NCI-H187 treated with DMSO at 0.1 percent for 48 hours (cell line): ENCODE data around the gene DDR1.
"Not testable (repeated sequence)": the region's sequence is repeated elsewhere in the genome, so short reads cannot be mapped to it uniquely, and the experiment has no call there.

Source experiments
- DNase-seq: peaks from one replicate; lab custom pipeline; 2025; lab: John Stamatoyannopoulos, UW

The DDR1 gene

DNA sequence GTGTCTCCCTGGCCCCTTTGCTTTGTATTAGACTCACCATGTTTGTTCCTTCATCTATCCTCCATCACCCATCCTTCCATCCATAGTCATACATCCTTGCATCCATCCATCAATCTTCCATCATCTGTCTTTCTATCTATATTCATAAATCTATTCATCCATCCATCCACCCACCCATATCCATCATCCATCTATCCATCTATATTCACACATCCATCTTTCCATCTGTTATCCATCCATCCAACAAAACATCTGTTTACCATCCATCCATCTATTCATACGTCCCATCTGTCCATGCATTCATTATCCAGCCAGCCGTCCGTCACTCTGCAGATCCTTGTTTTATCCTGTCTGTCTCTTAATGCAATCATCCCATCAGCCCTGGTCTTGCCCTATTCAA, 10.6 kb downstream of the DDR1 start:
- no peak for DNase-seq

DNA sequence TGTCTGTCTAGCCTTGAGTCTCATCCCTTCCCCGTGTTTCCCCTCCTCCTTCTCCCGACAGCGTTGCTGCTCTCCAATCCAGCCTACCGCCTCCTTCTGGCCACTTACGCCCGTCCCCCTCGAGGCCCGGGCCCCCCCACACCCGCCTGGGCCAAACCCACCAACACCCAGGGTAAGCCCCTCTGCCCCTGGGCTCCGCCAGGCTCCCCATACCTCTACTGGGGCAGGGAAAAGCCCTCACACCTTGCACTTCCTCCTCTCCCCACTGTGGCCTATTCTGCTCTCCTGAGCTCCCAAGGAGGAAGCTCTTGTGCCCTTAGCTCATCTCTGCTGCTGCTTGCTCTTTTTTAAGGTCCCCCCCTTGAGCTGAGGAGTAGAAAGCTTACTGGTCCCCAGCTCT, 11.0 kb downstream of the DDR1 start:
- DNase-seq, result no peak

DNA sequence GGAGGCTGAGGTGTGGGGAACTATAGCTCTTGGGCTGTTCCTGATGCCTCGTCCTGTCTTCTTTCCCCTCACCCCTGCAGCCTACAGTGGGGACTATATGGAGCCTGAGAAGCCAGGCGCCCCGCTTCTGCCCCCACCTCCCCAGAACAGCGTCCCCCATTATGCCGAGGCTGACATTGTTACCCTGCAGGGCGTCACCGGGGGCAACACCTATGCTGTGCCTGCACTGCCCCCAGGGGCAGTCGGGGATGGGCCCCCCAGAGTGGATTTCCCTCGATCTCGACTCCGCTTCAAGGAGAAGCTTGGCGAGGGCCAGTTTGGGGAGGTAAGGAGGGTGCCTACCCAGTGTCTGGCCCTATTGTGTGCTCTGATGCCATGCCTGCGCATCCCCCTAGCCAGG, 12.2 kb downstream of the DDR1 start:
- DNase-seq, result no peak

DNA sequence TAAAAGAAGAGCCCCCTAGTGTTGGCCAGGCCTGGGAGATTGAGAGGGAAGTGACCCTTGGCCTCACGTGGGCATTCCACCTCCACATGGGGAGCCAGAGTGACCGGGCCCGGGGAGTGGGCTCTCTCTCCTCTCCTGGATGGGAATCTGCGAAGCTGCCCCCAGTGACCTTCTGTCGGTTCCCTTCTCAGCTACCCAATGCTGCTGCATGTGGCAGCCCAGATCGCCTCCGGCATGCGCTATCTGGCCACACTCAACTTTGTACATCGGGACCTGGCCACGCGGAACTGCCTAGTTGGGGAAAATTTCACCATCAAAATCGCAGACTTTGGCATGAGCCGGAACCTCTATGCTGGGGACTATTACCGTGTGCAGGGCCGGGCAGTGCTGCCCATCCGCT, 13.6 kb downstream of the DDR1 start:
- DNase-seq, result no peak

DNA sequence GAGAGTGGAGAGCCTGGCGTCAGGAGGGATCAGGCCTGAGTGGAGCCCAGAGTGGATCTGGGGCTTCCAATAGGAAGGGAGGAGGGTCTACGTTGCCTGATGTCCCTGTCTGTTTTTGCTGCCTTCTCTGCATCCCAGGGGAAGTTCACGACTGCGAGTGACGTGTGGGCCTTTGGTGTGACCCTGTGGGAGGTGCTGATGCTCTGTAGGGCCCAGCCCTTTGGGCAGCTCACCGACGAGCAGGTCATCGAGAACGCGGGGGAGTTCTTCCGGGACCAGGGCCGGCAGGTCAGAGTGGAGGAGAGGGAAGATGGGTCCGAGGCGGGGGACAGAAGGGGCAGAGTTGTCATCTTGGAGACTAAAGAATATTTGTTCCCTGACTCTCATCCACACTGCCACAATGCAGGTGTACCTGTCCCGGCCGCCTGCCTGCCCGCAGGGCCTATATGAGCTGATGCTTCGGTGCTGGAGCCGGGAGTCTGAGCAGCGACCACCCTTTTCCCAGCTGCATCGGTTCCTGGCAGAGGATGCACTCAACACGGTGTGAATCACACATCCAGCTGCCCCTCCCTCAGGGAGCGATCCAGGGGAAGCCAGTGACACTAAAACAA, 14.5 kb downstream of the DDR1 start:
- DNase-seq, result no peak

DNA sequence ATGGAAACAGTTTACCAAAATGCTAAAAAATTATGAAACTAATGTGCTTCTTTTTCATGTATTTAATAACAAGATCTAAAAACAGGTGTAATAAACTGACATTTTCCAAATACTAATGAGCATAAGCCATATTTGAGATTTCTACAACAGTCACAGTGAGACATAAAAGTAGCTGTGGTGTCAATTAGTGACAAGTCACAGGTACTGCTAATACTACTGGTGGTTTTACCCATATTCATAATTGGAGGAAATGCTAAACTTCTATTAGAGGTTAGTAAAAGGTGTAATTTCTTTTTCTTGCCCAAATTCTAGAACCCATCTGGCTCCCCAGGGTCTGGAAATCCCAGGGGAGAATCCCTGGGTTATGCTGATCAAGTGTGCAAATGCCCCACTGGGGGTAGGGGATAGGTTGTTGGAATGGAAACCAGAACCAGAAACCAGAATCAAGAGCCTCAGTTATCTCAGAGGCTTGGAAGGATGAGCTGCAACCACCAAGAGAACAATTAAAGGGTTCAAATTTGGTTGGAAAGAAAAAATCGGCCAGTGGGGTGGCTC, 16.6 kb downstream of the DDR1 start:
- DNase-seq, result no peak

DNA sequence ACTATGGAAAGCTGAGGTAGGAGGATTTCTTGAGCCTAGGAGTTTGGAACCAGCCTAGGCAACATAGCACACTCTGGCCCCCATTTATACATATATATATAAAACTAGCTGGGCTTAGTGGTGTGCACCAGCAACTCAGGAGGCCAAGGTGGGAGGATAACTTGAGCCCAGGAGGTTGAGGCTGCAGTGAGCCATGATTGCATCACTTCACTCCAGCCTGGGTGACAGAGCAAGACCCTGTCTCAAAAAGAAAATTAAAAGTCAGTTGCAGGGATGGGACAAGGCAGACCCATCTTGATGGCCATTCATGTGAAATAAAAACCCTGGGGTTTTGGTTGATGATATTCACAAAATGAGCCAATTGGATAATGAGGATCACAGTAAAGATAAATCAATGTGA, 17.1 kb downstream of the DDR1 start:
- no peak for DNase-seq

DNA sequence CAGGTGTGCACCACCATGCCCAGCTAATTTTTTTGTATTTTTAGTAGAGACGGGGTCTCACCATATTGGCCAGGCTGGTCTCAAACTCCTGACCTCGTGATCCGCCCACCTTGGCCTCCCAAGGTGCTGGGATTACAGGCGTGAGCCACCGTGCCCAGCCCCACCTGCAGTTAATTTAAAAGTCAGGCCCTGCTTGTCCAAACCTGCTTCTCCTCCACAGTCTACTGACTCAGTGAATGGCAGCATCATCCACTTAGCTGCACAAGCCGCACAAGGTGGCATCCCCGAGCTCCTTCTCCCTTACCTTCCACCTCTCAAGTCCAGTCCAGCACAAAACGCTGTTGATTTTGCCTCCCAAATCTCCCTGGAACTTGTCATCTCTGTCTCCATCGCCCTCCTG, 17.9 kb downstream of the DDR1 start:
- DNase-seq, result not testable (repeated sequence)

DNA sequence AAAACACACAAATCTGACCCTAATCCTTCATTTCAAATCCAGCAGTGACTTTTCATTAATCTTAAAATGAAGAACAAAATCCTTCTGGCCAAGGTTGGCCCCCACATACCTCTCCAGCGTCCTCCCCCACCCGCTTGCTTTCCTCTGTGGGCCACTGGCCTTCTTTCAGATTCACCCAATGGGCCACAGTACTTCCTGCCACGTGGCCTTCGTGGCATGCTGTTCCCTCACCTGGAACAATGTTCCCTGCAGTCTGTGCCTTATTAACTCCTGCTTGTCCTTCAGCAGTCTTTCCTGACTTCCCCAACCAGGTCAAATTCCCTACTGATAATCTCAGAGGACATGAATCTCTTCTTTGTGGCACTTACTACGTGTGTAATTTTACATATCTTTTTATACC, 18.4 kb downstream of the DDR1 start:
- no peak for DNase-seq

DNA sequence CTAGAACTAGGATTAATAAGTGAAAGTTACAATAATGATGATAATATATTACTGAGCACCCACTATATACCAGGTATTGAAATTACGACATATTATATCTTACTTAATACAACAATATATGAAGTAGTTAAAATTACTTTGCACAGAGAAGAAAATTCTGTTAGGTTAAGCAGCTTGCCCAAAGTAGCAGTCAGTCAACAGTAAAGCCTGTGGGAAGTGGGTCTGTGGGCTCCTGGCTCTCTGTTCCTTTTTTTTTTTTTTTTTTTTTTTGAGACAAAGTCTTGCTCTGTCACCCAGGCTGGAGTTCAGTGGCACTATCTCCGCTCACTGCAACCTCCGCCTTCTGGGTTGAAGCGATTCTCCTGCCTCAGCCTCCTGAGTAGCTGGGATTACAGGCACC, 18.9 kb downstream of the DDR1 start:
- DNase-seq, result no peak

DNA sequence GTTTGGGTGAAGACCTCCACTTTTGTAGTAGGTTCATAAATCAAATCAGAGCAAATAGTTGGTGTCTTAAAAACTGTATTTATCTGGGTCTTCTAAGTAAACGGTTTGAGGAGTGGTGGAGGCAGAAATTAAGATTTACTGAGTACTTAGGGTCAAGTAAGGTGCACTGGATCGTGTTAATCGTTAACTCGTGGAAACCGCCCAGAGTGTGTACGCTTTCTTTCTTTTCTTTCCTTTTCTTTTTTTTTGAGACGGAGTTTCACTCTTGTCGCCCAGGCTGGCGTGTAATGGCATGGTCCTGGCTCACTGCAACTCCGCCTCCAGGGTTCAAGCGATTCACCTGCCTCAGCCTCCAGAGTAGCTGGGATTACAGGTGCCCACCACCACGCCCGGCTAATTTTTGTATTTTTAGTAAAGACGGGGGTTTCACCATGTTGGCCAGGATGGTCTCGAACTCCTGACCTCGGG, 23.0 kb downstream of the DDR1 start:
- DNase-seq, result not testable (repeated sequence)

DNA sequence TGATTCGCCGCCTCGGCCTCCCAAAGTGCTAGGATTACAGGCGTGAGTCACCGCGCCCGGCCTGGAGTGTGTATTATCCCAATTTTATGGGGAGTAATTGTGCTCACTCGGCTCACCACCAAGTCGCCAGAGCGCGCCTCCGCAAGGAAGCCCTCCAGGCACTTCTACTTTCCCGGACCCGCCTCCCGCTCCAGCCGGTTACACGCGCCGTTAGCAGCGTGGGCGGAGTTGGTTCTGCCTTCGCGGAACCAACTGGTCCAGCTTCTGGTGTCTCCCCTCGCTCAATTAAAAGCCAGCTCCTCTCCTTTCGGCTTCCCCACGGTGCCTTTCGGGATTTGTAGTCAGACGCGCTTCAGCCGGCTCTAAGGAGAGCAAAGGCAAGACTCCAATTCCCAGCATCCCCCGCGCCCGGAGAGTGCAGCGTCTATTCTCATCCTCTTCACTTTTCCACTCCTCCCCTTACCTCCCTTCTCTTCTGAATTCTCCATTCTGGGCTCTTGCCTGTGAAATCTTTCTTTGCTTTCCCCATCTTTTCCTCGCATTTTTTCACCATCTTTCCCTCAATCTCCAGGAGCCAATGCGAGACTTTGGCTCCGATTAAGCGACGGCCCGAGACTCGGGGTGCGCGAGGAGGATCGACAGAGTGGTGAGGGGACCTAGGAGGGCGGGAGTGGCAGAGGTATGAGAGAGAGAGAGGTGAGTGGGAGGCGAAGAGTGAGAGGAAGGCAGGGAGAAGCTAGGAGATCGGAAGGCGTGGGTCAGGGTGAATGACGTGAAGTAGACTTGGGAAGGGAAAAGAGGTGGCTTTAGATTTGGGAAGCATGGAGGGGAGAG, 23.7 kb downstream of the DDR1 start, which contains the start of gene GTF2H4:
Gene GTF2H4 (plus strand): TSS at position 450 of the 834 bp plus-strand sequence.
- DNase-seq, result peak; percentile 94

DNA sequence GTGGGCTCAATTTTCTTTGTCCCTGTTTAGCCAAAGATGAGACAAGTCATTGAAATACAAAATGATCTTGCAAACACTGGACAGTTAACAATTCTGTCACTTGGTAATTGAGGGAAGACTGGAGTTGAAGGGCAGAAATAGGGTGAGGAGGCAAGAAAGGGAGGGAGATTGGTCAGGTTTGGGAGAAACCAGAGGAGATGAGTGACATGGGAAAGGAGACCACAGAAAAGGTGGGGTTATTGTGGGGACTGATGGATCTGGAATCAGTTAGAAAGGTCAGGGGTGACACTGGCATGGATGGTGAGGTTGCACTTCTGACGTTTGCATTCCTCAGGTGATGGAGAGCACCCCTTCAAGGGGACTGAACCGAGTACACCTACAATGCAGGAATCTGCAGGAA, 24.4 kb downstream of the DDR1 start:
- DNase-seq, result no peak

DNA sequence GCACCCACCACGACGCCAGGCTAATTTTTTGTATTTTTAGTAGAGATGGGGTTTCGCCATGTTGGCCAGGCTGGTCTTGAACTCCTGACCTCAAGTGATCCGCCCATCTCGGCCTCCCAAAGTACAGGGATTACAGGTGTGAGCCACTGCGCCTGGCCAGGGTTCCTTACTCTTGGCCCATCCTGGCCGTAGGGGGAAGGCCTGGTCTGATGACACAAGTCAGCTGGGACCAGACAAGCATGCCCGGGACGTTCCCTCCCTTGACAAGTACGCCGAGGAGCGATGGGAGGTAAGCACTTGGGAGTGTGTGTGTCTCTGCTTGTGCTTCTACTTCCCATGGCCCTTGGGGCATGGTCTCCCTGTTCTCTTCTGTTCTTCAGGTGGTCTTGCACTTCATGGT, 26.2 kb downstream of the DDR1 start:
- DNase-seq, result not testable (repeated sequence)

DNA sequence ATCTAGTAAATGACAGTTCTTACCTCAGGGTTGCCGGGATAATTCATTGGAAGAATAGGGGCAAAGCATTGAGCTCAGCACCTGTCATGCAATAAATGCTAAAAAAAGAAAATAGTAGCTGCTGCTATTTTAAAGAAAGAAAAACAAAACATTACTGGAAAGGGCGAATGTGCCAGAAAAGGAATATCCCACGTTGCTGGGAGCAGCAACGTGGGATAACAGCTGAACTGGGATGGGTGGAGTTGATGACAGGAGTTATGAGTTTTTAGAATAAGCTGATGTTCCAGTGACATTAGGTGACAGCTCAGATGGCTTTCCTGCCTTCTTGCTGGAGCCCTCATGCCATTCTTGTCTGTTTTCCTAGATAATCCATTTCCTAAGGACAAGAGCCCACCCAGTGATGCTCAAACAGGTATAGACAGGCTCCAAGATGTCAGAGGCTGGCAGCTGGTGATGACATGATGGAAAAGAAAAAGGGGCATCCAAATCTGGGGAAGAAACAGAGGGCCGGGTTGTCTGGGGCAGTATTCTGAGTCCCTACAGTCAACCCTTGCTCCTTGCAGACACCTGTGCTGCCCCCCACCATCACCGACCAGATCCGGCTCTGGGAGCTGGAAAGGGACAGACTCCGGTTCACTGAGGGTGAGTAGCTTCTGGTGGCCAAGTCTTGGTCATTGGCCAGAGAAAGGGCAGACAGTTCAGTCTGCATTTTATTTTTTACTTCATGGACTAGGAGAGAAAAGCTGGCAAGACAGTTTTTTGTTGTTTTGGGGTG, 28.6 kb downstream of the DDR1 start:
- DNase-seq, result no peak

DNA sequence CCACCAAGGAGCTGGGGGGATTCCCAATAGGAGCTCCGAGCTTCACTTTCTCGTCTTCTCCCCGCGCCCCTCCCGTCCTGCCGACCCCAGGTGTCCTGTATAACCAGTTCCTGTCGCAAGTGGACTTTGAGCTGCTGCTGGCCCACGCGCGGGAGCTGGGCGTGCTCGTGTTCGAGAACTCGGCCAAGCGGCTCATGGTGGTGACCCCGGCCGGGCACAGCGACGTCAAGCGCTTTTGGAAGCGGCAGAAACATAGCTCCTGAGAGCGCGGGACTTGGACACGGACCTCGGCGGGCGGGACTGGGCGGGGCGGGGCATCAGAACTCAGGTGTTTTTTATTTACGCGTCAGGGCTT, 29.4 kb downstream of the DDR1 start:
- DNase-seq, result no peak

DNA sequence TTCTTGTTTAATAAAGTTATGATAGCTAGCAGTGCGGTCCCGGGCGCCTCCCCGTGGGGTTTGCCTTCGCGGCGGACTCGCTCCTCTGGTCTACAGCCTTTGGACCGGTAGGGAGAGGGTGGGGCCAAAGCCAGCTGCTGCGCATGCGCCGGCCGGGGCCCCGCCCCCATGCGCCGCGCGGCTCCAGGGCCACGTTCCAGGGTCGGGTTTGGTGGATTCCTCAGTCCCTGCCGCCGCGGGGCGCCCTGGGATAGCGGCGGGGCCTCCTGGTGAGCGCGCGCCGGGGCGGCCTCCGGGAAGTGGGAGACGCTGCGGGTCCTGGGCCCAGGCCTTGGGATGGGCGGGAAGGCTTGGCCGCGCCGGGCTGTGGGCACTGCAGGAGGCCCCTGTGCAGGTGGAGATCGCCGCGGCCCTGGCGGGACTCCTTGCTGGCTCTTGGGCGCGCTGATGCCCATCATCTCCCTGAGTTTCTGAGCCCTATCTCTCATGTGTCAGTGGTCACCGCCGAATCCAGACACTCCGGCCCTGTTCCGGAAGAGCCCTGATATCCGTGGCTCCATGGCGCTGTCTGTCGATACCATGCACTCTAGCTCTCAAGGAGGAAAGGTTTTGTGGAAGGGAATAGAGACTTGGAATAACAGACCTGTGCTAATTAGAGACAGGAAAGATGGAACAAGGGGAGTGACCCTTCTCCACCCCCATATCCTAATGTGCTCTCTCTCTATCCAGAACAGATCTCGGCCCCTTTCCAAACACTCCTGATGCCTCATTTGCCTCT, 29.9 kb downstream of the DDR1 start, which contains the start of gene VARS2:
Gene VARS2 (plus strand): TSS at position 163 of the 778 bp plus-strand sequence. CDS start 599 bp downstream, at position 762.
- peak; percentile 33 for DNase-seq

DNA sequence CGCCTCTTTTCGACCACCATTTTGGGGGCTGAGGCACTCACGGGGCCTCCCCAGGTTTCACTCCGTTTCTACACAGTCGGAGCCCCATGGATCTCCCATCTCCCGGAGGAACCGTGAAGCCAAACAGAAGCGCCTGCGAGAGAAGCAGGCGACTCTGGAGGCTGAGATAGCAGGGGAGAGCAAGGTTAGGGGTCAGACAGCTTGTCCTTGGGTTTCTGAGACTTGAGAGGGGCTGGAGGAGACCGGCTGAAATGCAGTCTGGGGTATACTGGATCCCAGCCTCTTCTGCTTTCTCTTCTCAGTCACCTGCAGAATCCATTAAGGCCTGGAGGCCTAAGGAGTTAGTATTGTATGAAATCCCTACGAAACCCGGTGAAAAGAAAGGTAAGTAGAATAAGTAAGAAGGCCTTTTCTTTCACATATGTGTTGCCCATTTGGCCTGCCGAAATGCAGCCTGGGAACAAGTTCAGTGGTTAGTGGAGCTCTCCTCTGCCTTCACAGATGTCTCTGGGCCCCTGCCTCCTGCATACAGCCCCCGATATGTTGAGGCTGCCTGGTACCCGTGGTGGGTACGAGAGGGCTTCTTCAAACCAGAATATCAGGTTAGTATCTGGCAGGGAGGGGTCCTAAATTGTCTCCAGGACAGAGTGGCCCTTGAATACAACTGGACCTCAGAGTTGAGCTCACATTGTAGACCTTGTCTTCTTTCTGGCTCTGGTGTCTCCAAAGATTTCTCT, 30.7 kb downstream of the DDR1 start:
- no peak for DNase-seq

DNA sequence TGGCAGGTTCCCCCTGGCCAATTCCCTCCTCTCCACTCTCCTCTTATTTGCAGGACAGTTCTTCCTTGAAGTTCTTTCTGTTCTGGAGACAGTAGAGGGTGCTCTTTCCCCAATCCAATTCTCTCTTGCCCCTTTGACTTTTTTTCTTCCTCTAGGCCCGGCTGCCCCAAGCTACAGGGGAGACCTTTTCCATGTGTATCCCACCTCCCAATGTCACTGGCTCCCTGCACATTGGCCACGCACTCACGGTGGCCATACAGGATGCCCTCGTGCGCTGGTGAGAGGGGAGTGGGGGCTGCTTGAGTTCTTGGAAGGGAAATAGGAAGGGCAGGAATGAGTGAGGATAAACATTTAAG, 31.2 kb downstream of the DDR1 start:
- no peak for DNase-seq

DNA sequence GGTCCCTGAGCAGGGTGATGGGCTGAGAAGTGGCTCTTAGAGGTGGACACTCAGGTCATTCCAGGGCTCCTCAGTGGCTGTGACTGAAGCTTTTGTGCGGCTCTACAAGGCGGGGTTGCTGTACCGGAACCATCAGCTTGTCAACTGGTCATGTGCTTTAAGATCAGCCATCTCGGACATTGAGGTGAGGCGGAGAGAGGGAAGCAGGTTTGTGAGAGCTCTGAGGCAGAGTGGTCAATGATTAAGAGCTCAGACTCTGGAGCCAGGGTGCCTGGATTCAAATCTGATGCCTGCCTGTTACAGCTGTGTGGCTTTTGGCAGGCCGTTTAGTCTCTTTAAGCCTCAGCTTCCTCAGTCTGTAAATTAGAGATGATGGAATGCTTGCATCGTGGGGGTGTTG, 32.7 kb downstream of the DDR1 start:
- DNase-seq, result no peak

DNA sequence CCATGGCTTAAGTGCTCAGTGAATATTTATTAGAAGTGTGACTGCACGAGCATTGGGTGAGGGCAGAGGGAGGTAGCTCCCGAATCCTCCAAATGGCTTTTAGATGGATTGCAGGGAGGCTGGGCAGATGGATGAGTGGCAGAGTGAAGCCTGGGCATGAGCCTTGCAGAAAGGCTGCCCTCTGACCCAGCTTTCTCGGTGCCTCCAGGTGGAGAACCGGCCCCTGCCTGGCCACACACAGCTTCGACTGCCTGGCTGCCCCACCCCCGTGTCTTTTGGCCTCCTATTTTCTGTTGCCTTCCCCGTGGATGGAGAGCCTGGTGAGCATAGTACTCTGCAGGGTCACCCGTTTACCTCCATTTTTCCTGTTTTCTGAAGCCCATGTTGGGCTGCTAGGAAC, 33.2 kb downstream of the DDR1 start:
- no peak for DNase-seq
